BLaER1 treated with 17β-estradiol and CSF1 and Interleukin-3, amounts not matched to agents 10 nM and 100 nM (cell line): Measurements from ENCODE around the gene NIPBL.
"Not testable (repeated sequence)": the region's sequence is repeated elsewhere in the genome, so short reads cannot be mapped to it uniquely, and the experiment has no call there.

Experiments used
- H3K27ac ChIP-seq, 11 experiments: shearing (Covaris generic); formaldehyde crosslinking; 2 replicates each; pipeline ENCODE4 v1.8.1; 2022
- H3K27me3 ChIP-seq, 11 experiments: shearing (Covaris generic); formaldehyde crosslinking; 2 replicates each; pipeline ENCODE4 v1.8.1; 2022
- H3K36me3 ChIP-seq, 11 experiments: shearing (Covaris generic); formaldehyde crosslinking; 2 replicates each; pipeline ENCODE4 v1.8.1; 2022
- H3K4me1 ChIP-seq, 10 experiments: shearing (Covaris generic); formaldehyde crosslinking; 2 replicates each; pipeline ENCODE4 v1.8.1; 2022
- H3K4me2 ChIP-seq, 11 experiments: shearing (Covaris generic); formaldehyde crosslinking; 2 replicates each; pipeline ENCODE4 v1.8.1; 2022
- H3K4me3 ChIP-seq, 10 experiments: shearing (Covaris generic); formaldehyde crosslinking; 2 replicates each; pipeline ENCODE4 v1.8.1; 2022
- H3K9ac ChIP-seq, 11 experiments: shearing (Covaris generic); formaldehyde crosslinking; 2 replicates each; pipeline ENCODE4 v1.8.1; 2022
- H3K9me3 ChIP-seq, 11 experiments: shearing (Covaris generic); formaldehyde crosslinking; replicated peaks in 1 of 11; 2 replicates each; pipeline ENCODE4 v1.8.1; 2022
- H4K20me1 ChIP-seq, 11 experiments: shearing (Covaris generic); formaldehyde crosslinking; 2 replicates each; pipeline ENCODE4 v1.8.1; 2022
- Cebpa-rat ChIP-seq, 11 experiments: shearing (Covaris generic); IDR thresholded peaks; 2 replicates each; pipeline ENCODE4 v1.8.1; 2022

The NIPBL gene

GRCh38 chr5:37002176-37002751, 125.7 kb downstream of the NIPBL start:
- Histone ChIP-seq H3K4me2 (no peak overlapping the region), H3K27ac (no peak overlapping the region), H3K4me1 (no peaks in the 10 kb centered on the region), H4K20me1 (peaks cover 0 to 21% (median 0%) of the 10 kb centered on the region in 11 experiments; a peak in 4 of 22 replicates), H3K27me3 (no peaks in the 10 kb centered on the region), H3K9me3 (no peaks in the 10 kb centered on the region), H3K4me3 (no peak overlapping the region), H3K36me3 (peaks cover 60 to 100% (median 85%) of the 10 kb centered on the region in 11 experiments), H3K9ac (no peak overlapping the region)
- no peak for TF ChIP-seq Cebpa-rat (IDR thresholded peaks at IDR 0.05)

- Histone ChIP-seq H3K9me3 (no peaks in the 10 kb centered on the region), H3K36me3 (peaks cover 62 to 100% (median 90%) of the 10 kb centered on the region in 11 experiments), H3K4me2 (no peak overlapping the region), H3K9ac (no peak overlapping the region), H4K20me1 (peaks cover 0 to 8% (median 0%) of the 10 kb centered on the region in 11 experiments; a peak in 1 of 22 replicates), H3K27me3 (no peaks in the 10 kb centered on the region), H3K27ac (no peak overlapping the region), H3K4me3 (no peak overlapping the region), H3K4me1 (no peaks in the 10 kb centered on the region)
- TF ChIP-seq Cebpa-rat (IDR thresholded peaks at IDR 0.05) = no peak
Measured at GRCh38 chr5:37005252-37005651, 128.7 kb downstream of the NIPBL start.

GRCh38 chr5:37005946-37006540, 129.5 kb downstream of the NIPBL start:
- Histone ChIP-seq H3K27ac (no peak overlapping the region), H3K9me3 (no peaks in the 10 kb centered on the region), H3K9ac (no peak overlapping the region), H4K20me1 (peaks cover 0 to 8% (median 0%) of the 10 kb centered on the region in 11 experiments; a peak in 1 of 22 replicates), H3K4me3 (no peak overlapping the region), H3K36me3 (peaks cover 61 to 100% (median 90%) of the 10 kb centered on the region in 11 experiments), H3K4me2 (no peak overlapping the region), H3K4me1 (no peaks in the 10 kb centered on the region), H3K27me3 (no peaks in the 10 kb centered on the region)
- no peak for TF ChIP-seq Cebpa-rat (IDR thresholded peaks at IDR 0.05)

- H3K9me3 ChIP-seq, H3K4me1 ChIP-seq, H4K20me1 ChIP-seq, H3K4me2 ChIP-seq, H3K27me3 ChIP-seq, H3K27ac ChIP-seq, H3K9ac ChIP-seq, H3K4me3 ChIP-seq: not testable (repeated sequence)
- peaks cover 67 to 79% (median 71%) of the 10 kb centered on the region in 11 experiments for H3K36me3 ChIP-seq
Measured at GRCh38 chr5:37013181-37013580, 136.6 kb downstream of the NIPBL start.

- Histone ChIP-seq H3K9me3 (no peaks in the 10 kb centered on the region), H3K27ac (no peak overlapping the region), H3K9ac (no peak overlapping the region), H3K27me3 (no peaks in the 10 kb centered on the region), H3K4me2 (no peak overlapping the region), H3K4me1 (no peaks in the 10 kb centered on the region), H3K4me3 (no peak overlapping the region), H3K36me3 (peaks cover 68 to 79% (median 71%) of the 10 kb centered on the region in 11 experiments), H4K20me1 (peaks cover 0 to 7% (median 0%) of the 10 kb centered on the region in 11 experiments; a peak in 4 of 22 replicates)
- TF ChIP-seq Cebpa-rat (IDR thresholded peaks at IDR 0.05) = no peak
Measured at GRCh38 chr5:37014321-37014720, 137.8 kb downstream of the NIPBL start.

- H3K36me3 ChIP-seq = peaks cover 63 to 79% (median 71%) of the 10 kb centered on the region in 11 experiments
Measured at GRCh38 chr5:37015795-37016666, 139.5 kb downstream of the NIPBL start.

GRCh38 chr5:37028910-37029309, 152.3 kb downstream of the NIPBL start:
- no peak overlapping the region for H3K4me2 ChIP-seq
- no peak for TF ChIP-seq Cebpa-rat (IDR thresholded peaks at IDR 0.05)
- no peak overlapping the region for H3K4me3 ChIP-seq
- H3K9ac ChIP-seq = no peak overlapping the region
- H3K27me3 ChIP-seq = no peaks in the 10 kb centered on the region
- H3K4me1 ChIP-seq = no peaks in the 10 kb centered on the region; a peak in 1 of 20 replicates
- peaks cover 0 to 43% (median 0%) of the 10 kb centered on the region in 11 experiments; a peak in 3 of 22 replicates for H4K20me1 ChIP-seq
- peaks cover 75 to 100% (median 85%) of the 10 kb centered on the region in 11 experiments for H3K36me3 ChIP-seq
- H3K9me3 ChIP-seq = no peaks in the 10 kb centered on the region
- no peak overlapping the region for H3K27ac ChIP-seq

More at GRCh38 chr5:37015795-37016666, 139.5 kb downstream of the NIPBL start:
- no peak overlapping the region for H3K9ac ChIP-seq
- peaks cover 0 to 7% (median 0%) of the 10 kb centered on the region in 11 experiments; a peak in 4 of 22 replicates for H4K20me1 ChIP-seq
- H3K4me1 ChIP-seq = no peaks in the 10 kb centered on the region
- H3K9me3 ChIP-seq = no peaks in the 10 kb centered on the region
- H3K27ac ChIP-seq = no peak overlapping the region
- TF ChIP-seq Cebpa-rat (IDR thresholded peaks at IDR 0.05) = no peak
- H3K4me3 ChIP-seq = no peak overlapping the region
- H3K4me2 ChIP-seq = no peak overlapping the region
- no peaks in the 10 kb centered on the region for H3K27me3 ChIP-seq

GRCh38 chr5:37029436-37029835, 152.9 kb downstream of the NIPBL start:
- Histone ChIP-seq H3K4me1 (peaks cover 0 to 3% (median 0%) of the 10 kb centered on the region in 10 experiments; a peak in 5 of 20 replicates), H3K9me3 (no peaks in the 10 kb centered on the region), H3K9ac (no peak overlapping the region), H3K27me3 (no peaks in the 10 kb centered on the region), H4K20me1 (peaks cover 0 to 49% (median 0%) of the 10 kb centered on the region in 11 experiments; a peak in 4 of 22 replicates), H3K4me2 (no peak overlapping the region), H3K27ac (no peak overlapping the region), H3K4me3 (no peak overlapping the region), H3K36me3 (peaks cover 72 to 100% (median 85%) of the 10 kb centered on the region in 11 experiments)
- TF ChIP-seq Cebpa-rat (IDR thresholded peaks at IDR 0.05) = no peak

- peaks cover 0 to 42% (median 0%) of the 10 kb centered on the region in 11 experiments; a peak in 8 of 22 replicates for H4K20me1 ChIP-seq
- no peak overlapping the region for H3K9ac ChIP-seq
- peaks cover 0 to 13% (median 9%) of the 10 kb centered on the region in 10 experiments; a peak in 13 of 20 replicates for H3K4me1 ChIP-seq
- no peaks in the 10 kb centered on the region for H3K27me3 ChIP-seq
- no peaks in the 10 kb centered on the region for H3K9me3 ChIP-seq
- no peak for TF ChIP-seq Cebpa-rat (IDR thresholded peaks at IDR 0.05)
- no peak overlapping the region for H3K4me3 ChIP-seq
- H3K27ac ChIP-seq = no peak overlapping the region
- peaks cover 46 to 95% (median 62%) of the 10 kb centered on the region in 11 experiments for H3K36me3 ChIP-seq
- H3K4me2 ChIP-seq = peak overlapping the region in 5 of 11 experiments; percentile 1 to 38 (median 10); a peak in 4 of 22 replicates
Measured at GRCh38 chr5:37034955-37035354, 158.4 kb downstream of the NIPBL start.
